Measurements from ENCODE around the gene HSPG2.

DNA sequence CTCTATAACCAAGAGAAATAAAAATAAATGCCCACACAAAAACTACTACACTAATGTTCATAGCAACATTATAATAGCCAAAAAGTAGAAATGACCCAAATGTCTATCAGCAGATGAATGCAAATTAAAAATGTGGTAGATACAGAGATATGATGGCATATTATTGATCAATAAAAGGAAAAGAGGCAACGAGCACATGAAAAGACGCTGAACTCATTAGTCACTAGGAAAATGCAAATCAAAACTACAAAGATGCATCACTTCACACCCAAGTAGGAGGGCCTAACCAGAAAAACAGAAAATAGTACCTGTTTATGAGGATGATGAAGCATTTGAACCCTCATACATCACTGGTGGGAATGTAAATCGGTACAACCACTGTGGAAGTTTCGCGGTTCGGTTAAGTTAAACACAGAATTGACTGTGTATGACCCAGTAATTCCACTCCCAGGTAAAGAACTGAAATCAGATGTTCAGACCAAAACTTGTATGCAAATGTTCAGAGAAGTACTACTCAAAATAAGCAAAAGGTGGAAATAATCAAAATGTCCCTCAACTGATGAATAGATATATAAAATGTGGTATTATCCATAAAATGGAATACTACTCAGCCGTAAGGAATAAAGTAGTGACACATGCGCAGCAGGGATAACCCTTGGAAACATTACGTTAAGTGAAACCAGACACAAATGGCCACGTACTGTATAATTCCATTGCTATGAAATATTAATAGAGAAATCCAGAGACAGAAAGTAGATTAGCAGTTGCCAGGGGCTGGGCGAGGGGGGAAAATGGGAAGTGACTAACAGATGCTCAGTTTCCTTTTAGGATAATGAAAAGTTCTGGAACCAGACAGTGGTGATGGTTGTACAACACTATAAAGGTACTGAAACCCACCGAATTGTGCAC is 157.2 kb downstream of the HSPG2 start:
- no peak for TF ChIP-seq CTCF (IDR thresholded peaks at IDR 0.05)
- TF ChIP-seq POLR2A (IDR thresholded peaks at IDR 0.05) = no peak
